ENCODE results near the gene CNDP1. TPM values are rescaled to one million over a fixed set of nuclear protein-coding genes. Genes with fewer than 3 reads are reported as not detected.
"Not testable (repeated sequence)": the region's sequence is repeated elsewhere in the genome, so short reads cannot be mapped to it uniquely, and the experiment has no call there.

CNDP1 gene
- total RNA-seq, 2 experiments from 2014 or later = not detected

GRCh38 chr18:74524097-74524496, 10.2 kb upstream of the CNDP1 start:
- ATAC-seq (no peak), DNase-seq (no peak)
- Mint-ChIP-seq H3K36me3 (ENCODE audit: low read depth) (peaks cover 23% of the 10 kb centered on the region), H3K4me3 (no peak overlapping the region), H3K4me1 (ENCODE audit: low read depth) (no peaks in the 10 kb centered on the region), H3K9me3 (no peaks in the 10 kb centered on the region), H3K27ac (no peak overlapping the region), H3K27me3 (no peaks in the 10 kb centered on the region)
- ChIA-PET CTCF (no interaction called here), POLR2A (no interaction called here)
- intact Hi-C loops (cut with micrococcal nuclease) = no loop called here
- TF ChIP-seq CTCF (IDR thresholded peaks at IDR 0.05) = no peak

- H3K27ac Mint-ChIP-seq = not testable (repeated sequence)
Measured at GRCh38 chr18:74524915-74525314, 9.4 kb upstream of the CNDP1 start.

DNA sequence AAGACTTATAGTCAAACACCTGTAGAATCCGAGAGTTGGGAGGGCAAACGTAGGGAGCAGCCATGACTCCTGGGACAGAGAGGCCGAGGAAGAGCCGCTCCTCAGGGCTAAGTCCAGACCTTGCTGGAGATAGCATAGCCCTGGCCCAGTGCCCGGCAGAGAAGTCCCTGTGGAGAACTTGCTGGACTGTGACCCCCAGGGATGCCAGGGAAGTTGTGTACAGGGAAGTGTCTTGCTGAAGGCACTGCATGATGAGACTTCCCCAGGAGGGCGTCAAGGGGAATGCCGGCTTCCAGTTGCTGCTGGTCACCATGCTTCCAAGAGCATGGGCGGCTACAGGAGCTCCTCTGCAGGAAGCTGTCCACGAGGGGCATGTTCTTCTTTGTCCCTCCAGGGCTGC, 8.6 kb upstream of the CNDP1 start:
- Mint-ChIP-seq H3K4me3 (no peak overlapping the region), H3K9me3 (no peaks in the 10 kb centered on the region), H3K4me1 (ENCODE audit: low read depth) (no peaks in the 10 kb centered on the region), H3K27ac (no peak overlapping the region), H3K36me3 (ENCODE audit: low read depth) (peaks cover 7% of the 10 kb centered on the region), H3K27me3 (no peaks in the 10 kb centered on the region)
- ChIA-PET POLR2A (no interaction called here), CTCF (no interaction called here)
- no peak for TF ChIP-seq CTCF (IDR thresholded peaks at IDR 0.05)
- no peak for DNase-seq
- intact Hi-C loops (cut with micrococcal nuclease) = no loop called here
- ATAC-seq = no peak

More at GRCh38 chr18:74524915-74525314, 9.4 kb upstream of the CNDP1 start:
- DNase-seq; POLR2A ChIA-PET; H3K27me3 Mint-ChIP-seq; CTCF ChIA-PET; ATAC-seq; H3K9me3 Mint-ChIP-seq; intact Hi-C loops (cut with micrococcal nuclease); H3K4me1 Mint-ChIP-seq (ENCODE audit: low read depth); H3K4me3 Mint-ChIP-seq: not testable (repeated sequence)
- peaks cover 15% of the 10 kb centered on the region for H3K36me3 Mint-ChIP-seq (ENCODE audit: low read depth)

DNA sequence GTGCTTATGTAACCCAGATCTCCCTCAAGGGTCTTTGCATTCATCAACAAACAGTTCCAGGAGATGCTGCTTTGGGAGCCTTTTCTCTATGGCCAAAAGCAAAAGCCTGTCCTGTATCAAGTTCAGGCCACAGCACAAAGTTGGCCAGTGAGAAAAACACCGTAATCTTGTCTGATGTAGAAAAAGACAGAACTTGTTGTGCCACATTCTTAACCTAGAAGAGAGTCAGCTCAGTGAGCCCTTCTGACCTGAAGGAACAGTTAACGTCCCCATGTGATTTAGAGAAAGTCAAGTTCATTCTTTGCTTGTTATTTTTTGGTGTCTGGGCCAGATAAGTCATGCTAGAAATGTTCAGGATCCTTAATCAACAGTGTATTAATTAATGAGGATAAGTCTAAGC, 7.8 kb upstream of the CNDP1 start:
- Mint-ChIP-seq H3K27ac (no peak overlapping the region), H3K27me3 (no peaks in the 10 kb centered on the region), H3K9me3 (no peaks in the 10 kb centered on the region), H3K4me1 (ENCODE audit: low read depth) (no peaks in the 10 kb centered on the region), H3K4me3 (no peak overlapping the region), H3K36me3 (ENCODE audit: low read depth) (peaks cover 3% of the 10 kb centered on the region)
- ChIA-PET POLR2A (no interaction called here), CTCF (interaction anchor here (0.7 kb wide), 1 partner anchor 173 kb away, joined by 3 read pairs; no protein-coding TSS in a partner anchor)
- no peak for TF ChIP-seq CTCF (IDR thresholded peaks at IDR 0.05)
- ATAC-seq (no peak), DNase-seq (no peak)
- intact Hi-C loops (cut with micrococcal nuclease) = no loop called here

DNA sequence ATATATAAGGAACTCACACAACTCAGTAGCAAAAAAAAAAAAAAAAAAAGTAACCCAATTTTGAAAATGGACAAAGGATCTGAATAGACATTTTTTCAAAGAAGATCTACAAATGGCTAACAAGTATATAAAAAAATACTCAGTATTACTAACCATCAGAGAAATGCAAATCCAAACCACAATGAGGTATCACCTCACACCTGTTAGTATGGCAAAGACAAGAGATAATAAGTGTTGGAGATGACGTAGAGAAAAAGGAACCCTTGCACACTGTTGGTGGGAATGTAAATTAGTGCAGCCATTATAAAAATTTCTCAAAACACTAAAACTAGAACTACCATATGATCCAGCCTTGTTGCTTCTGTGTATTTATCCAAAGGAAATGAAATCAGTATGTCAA, 5.8 kb upstream of the CNDP1 start:
- no peak overlapping the region for H3K27ac Mint-ChIP-seq
- no peak for ATAC-seq
- intact Hi-C loops (cut with micrococcal nuclease) = no loop called here

More for the DNA sequence above, 5.8 kb upstream of the CNDP1 start:
- Mint-ChIP-seq H3K36me3 (ENCODE audit: low read depth) (no peaks in the 10 kb centered on the region), H3K27me3 (no peaks in the 10 kb centered on the region), H3K4me1 (ENCODE audit: low read depth) (no peaks in the 10 kb centered on the region), H3K9me3 (no peaks in the 10 kb centered on the region), H3K4me3 (no peak overlapping the region)
- DNase-seq = no peak
- POLR2A ChIA-PET = no interaction called here
- CTCF ChIA-PET = interaction anchor here (1.6 kb wide), 1 partner anchor 23 kb away, joined by 5 read pairs; no protein-coding TSS in a partner anchor
- TF ChIP-seq CTCF (IDR thresholded peaks at IDR 0.05) = no peak
